RWPE2 (cell line): ENCODE results near the gene NR5A1.

ENCODE experiments used
- ATAC-seq: fragments of 200-7000 bp; cut with Tn5 transposase; 3 replicates; pipeline ENCODE4 v1.9.1; 2021; ENCODE audit warnings: low read depth
- DNase-seq: peaks from one replicate; pipeline ENCODE4 v3.0.0-alpha.2; 2020; ENCODE audit warnings: low spot score
- H3K27ac ChIP-seq: fragments of 450-650 bp; 2 replicates; pipeline ENCODE4 v1.5.1; 2017; ENCODE audit warnings: mild to moderate bottlenecking; ENCODE audit not compliant: poor library complexity, severe bottlenecking
- H3K27me3 ChIP-seq: fragments of 250-450 bp; sonication (Bioruptor Pico); 2 replicates; pipeline ENCODE4 v1.5.1; 2021; ENCODE audit warnings: mild to moderate bottlenecking, moderate library complexity; ENCODE audit not compliant: insufficient read depth, poor library complexity, severe bottlenecking
- H3K36me3 ChIP-seq: fragments of 250-450 bp; sonication (Bioruptor Pico); 2 replicates; pipeline ENCODE4 v1.5.1; 2020; ENCODE audit warnings: low read depth, mild to moderate bottlenecking, moderate library complexity
- H3K4me1 ChIP-seq: fragments of 250-450 bp; sonication (Bioruptor Pico); 2 replicates; pipeline ENCODE4 v1.5.1; 2021; ENCODE audit warnings: mild to moderate bottlenecking, moderate library complexity; ENCODE audit not compliant: insufficient read depth, poor library complexity, severe bottlenecking
- H3K4me3 ChIP-seq: fragments of 250-450 bp; sonication (Bioruptor Pico); 2 replicates; pipeline ENCODE4 v1.5.1; 2021; ENCODE audit warnings: mild to moderate bottlenecking, moderate library complexity; ENCODE audit not compliant: severe bottlenecking
- H3K9me3 ChIP-seq: fragments of 250-450 bp; sonication (Bioruptor Pico); 2 replicates; pipeline ENCODE4 v1.5.1; 2021; ENCODE audit warnings: mild to moderate bottlenecking, moderate library complexity; ENCODE audit not compliant: severe bottlenecking
- TF ChIP-seq, protein P1 (sequence below): fragments of 450-650 bp; IDR thresholded peaks from one replicate; pipeline ENCODE4 v1.5.1; 2017; ENCODE audit warnings: mild to moderate bottlenecking, moderate library complexity; ENCODE audit not compliant: poor library complexity, severe bottlenecking

The NR5A1 gene

DNA sequence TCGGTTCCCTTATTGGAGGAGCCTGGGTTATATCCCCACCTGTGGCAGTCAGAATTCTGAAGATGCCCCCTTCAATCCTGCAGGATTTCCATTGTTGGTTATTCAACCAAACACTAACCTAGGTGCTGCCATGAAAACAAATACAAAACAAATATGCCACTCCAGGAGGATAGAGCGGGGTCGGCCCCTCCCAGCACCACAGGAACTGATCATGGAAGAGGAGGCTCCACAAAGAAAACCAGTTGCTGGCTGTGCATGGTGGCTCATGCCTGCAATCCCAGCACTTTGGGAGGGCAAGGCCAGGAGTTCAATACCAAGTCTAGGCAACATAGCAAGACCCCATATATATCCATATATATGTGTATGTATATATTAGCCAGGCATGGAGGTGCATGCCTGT lies 70.1 kb downstream of the NR5A1 start:
- H3K9me3 ChIP-seq = no peaks in the 10 kb centered on the region
- peaks cover 7% of the 10 kb centered on the region for H3K4me1 ChIP-seq
- no peaks in the 10 kb centered on the region for H3K27me3 ChIP-seq
- no peak overlapping the region for H3K27ac ChIP-seq
- ATAC-seq (no peak), DNase-seq (no peak)
- no peaks in the 10 kb centered on the region for H3K36me3 ChIP-seq
- TF ChIP-seq, protein P1, sequence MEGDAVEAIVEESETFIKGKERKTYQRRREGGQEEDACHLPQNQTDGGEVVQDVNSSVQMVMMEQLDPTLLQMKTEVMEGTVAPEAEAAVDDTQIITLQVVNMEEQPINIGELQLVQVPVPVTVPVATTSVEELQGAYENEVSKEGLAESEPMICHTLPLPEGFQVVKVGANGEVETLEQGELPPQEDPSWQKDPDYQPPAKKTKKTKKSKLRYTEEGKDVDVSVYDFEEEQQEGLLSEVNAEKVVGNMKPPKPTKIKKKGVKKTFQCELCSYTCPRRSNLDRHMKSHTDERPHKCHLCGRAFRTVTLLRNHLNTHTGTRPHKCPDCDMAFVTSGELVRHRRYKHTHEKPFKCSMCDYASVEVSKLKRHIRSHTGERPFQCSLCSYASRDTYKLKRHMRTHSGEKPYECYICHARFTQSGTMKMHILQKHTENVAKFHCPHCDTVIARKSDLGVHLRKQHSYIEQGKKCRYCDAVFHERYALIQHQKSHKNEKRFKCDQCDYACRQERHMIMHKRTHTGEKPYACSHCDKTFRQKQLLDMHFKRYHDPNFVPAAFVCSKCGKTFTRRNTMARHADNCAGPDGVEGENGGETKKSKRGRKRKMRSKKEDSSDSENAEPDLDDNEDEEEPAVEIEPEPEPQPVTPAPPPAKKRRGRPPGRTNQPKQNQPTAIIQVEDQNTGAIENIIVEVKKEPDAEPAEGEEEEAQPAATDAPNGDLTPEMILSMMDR = no peak
- no peak overlapping the region for H3K4me3 ChIP-seq

DNA sequence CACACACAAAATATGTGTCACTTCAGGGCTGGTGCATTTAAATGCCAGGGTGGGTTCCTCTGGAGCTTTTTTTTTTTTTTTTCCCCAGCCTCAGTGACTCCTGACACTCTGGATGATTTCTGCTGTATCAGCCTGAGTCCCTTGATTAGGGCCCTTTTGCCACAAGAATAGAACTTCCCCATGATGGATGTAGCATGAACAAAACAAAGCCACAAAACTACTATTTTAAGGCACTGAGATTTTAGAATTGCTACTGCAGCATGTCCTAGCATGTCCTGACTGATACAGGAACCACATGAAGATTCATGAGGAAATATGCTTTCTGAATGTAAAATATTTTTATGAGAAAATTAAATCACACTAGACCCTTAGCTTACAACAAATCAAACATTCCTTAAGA lies 70.9 kb downstream of the NR5A1 start:
- no peak overlapping the region for H3K27ac ChIP-seq
- no peak overlapping the region for H3K4me3 ChIP-seq
- peaks cover 7% of the 10 kb centered on the region for H3K4me1 ChIP-seq
- ATAC-seq = no peak
- no peaks in the 10 kb centered on the region for H3K36me3 ChIP-seq
- no peak for DNase-seq
- H3K9me3 ChIP-seq = no peaks in the 10 kb centered on the region
- TF ChIP-seq, protein P1 = no peak
- H3K27me3 ChIP-seq = no peaks in the 10 kb centered on the region
